Esophagus (tissue), 2 donors: ENCODE measurements around the gene TMEM178B. TPM values are rescaled to one million over a fixed set of nuclear protein-coding genes. Genes with fewer than 3 reads are reported as not detected.
"Not testable (repeated sequence)": the region's sequence is repeated elsewhere in the genome, so short reads cannot be mapped to it uniquely, and the experiment has no call there.

ENCODE experiments used
- H3K27ac ChIP-seq, 2 donors: one replicate each; pipeline ENCODE4 v1.5.1; 2013; ENCODE audit warnings: low read depth in 2 of 2, mild to moderate bottlenecking in 2 of 2, inconsistent platforms in 1 of 2, low read length in 1 of 2, moderate library complexity in 1 of 2
- H3K27me3 ChIP-seq, 2 donors: one replicate each; pipeline ENCODE4 v1.6.1; 2013; ENCODE audit warnings: low read length in 2 of 2, control low read depth in 1 of 2, mild to moderate bottlenecking in 1 of 2; ENCODE audit not compliant: insufficient read depth in 2 of 2, control insufficient read depth in 1 of 2
- H3K36me3 ChIP-seq, 2 donors: one replicate each; pipeline ENCODE4 v1.6.1; 2013; ENCODE audit warnings: low read length in 1 of 2; ENCODE audit not compliant: control insufficient read depth in 2 of 2, insufficient read depth in 2 of 2
- H3K4me1 ChIP-seq, 2 donors: one replicate each; pipeline ENCODE4 v1.6.1; 2013; ENCODE audit warnings: low read length in 1 of 2; ENCODE audit not compliant: control insufficient read depth in 2 of 2, insufficient read depth in 2 of 2
- H3K4me3 ChIP-seq, 2 donors: one replicate each; pipeline ENCODE4 v1.5.1; 2013; ENCODE audit warnings: low read length in 2 of 2, mild to moderate bottlenecking in 2 of 2, low read depth in 1 of 2, moderate library complexity in 1 of 2
- H3K9me3 ChIP-seq, 2 donors: one replicate each; pipeline ENCODE4 v1.6.1; 2013; ENCODE audit warnings: mild to moderate bottlenecking in 2 of 2, low read depth in 1 of 2, low read length in 1 of 2, moderate library complexity in 1 of 2; ENCODE audit not compliant: control insufficient read depth in 2 of 2, insufficient read depth in 1 of 2
- WGBS, 2 donors: extraction: QIAGEN DNeasy Blood & Tissue Kit; methylation state at CpG; one replicate each; pipeline ENCODE4 v1.1.7; 2013; 5-methylcytosine and 5-hydroxymethylcytosine counted together
- polyA plus RNA-seq, 2 donors: library from polyadenylated mRNA; stranded (reverse); fragments of 200-250 nt; gene quantifications; one replicate each; pipeline ENCODE4 v1.2.3, GENCODE V29; 2013
- donor health status: healthy with polysubstance abuse.
- donor health status: Bipolar disorder and iron deficiency.

Gene TMEM178B
- polyA plus RNA-seq, 2 donors = 0.21 to 0.26 TPM

GRCh38 chr7:141167381-141167964 lies 93.6 kb downstream of the TMEM178B start:
- no peaks in the 10 kb centered on the region for H3K9me3 ChIP-seq
- no peak overlapping the region for H3K27ac ChIP-seq
- H3K36me3 ChIP-seq = no peaks in the 10 kb centered on the region
- no peak overlapping the region for H3K4me3 ChIP-seq
- H3K4me1 ChIP-seq = no peaks in the 10 kb centered on the region
- 83 to 84% methylated on average over 11 of the region's 11 CpGs for WGBS, 2 donors
- H3K27me3 ChIP-seq = no peaks in the 10 kb centered on the region

- not testable (repeated sequence) for H3K27me3 ChIP-seq, H3K9me3 ChIP-seq, H3K27ac ChIP-seq, H3K4me3 ChIP-seq, H3K36me3 ChIP-seq, H3K4me1 ChIP-seq
- 90 to 92% methylated on average over 2 of the region's 2 CpGs for WGBS, 2 donors
Measured at GRCh38 chr7:141169157-141169556, 95.3 kb downstream of the TMEM178B start.

- not testable (repeated sequence) for H3K4me1 ChIP-seq, H3K9me3 ChIP-seq, H3K27me3 ChIP-seq, H3K27ac ChIP-seq, H3K4me3 ChIP-seq, H3K36me3 ChIP-seq
- WGBS, 2 donors = 59 to 80% methylated on average over 1 of the region's 1 CpG
Measured at GRCh38 chr7:141175728-141176127, 101.9 kb downstream of the TMEM178B start.

DNA sequence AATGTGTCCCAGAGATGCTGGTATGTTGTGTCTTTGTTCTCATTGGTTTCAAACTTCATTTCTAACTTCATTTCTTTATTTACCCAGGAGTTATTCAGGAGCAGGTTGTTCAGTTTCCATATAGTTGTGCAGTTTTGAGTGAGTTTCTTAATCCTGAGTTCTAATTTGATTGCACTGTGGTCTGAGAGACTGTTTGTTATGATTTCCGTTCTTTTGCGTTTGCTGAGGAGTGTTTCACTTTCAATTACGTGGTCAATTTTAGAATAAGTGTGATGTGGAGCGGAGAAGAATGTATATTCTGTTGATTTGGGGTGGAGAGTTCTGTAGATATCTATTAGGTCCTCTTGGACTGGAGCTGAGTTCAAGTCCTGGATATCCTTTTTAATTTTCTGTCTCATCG lies 103.3 kb downstream of the TMEM178B start:
- not testable (repeated sequence) for H3K36me3 ChIP-seq, H3K27me3 ChIP-seq, H3K27ac ChIP-seq, H3K9me3 ChIP-seq, H3K4me1 ChIP-seq, H3K4me3 ChIP-seq
- WGBS, 2 donors = 87 to 89% methylated on average over 5 of the region's 5 CpGs

- Histone ChIP-seq H3K9me3 (no peaks in the 10 kb centered on the region), H3K27ac (no peak overlapping the region), H3K4me3 (no peak overlapping the region), H3K27me3 (peaks cover 0 to 2% of the 10 kb centered on the region in 2 donors), H3K4me1 (no peaks in the 10 kb centered on the region), H3K36me3 (no peaks in the 10 kb centered on the region)
- WGBS, 2 donors = 91 to 94% methylated on average over 8 of the region's 8 CpGs
Measured at GRCh38 chr7:141178486-141179135, 104.7 kb downstream of the TMEM178B start.

GRCh38 chr7:141181812-141182211 lies 107.9 kb downstream of the TMEM178B start:
- Histone ChIP-seq H3K27ac (no peak overlapping the region), H3K36me3 (no peaks in the 10 kb centered on the region), H3K9me3 (no peaks in the 10 kb centered on the region), H3K4me3 (no peak overlapping the region), H3K27me3 (peaks cover 0 to 2% of the 10 kb centered on the region in 2 donors), H3K4me1 (no peaks in the 10 kb centered on the region)
- WGBS, 2 donors = 94 to 96% methylated on average over 4 of the region's 4 CpGs

DNA sequence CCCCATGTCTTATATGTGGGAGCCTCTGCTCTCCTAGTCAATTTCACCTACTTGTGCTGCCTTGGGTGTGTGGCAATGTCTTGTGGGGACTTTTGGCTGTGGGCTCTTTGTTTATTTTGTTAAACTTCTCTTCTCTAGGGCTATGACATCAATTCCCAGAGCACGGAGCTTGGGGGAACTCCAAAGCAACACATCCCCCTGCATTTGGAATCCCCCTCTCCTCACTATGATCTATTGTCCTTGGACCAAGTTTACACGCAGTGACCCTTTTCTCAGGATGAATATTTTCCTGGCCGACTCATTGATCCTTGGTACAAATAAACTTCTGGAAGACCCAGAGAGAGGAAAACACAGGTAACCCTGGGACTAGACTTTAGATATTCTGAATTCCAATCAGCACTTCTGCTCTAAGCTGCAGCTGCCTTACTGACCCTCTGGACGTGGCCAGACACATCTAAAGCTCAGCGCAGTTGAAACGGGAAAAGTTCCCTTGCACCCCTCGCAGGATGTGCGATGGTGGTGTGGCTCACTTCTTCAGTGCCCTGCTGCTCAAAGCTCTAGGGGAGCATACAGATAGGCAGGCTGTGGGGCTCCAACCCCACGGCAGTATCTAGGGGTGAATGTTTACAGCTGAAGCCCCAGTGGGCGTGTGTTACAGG lies 110.8 kb downstream of the TMEM178B start:
- H3K4me1 ChIP-seq = no peaks in the 10 kb centered on the region
- no peak overlapping the region for H3K4me3 ChIP-seq
- H3K27ac ChIP-seq = no peak overlapping the region
- WGBS, 2 donors = 71 to 72% methylated on average over 10 of the region's 10 CpGs
- H3K27me3 ChIP-seq = no peaks in the 10 kb centered on the region
- no peaks in the 10 kb centered on the region for H3K36me3 ChIP-seq
- no peaks in the 10 kb centered on the region for H3K9me3 ChIP-seq

DNA sequence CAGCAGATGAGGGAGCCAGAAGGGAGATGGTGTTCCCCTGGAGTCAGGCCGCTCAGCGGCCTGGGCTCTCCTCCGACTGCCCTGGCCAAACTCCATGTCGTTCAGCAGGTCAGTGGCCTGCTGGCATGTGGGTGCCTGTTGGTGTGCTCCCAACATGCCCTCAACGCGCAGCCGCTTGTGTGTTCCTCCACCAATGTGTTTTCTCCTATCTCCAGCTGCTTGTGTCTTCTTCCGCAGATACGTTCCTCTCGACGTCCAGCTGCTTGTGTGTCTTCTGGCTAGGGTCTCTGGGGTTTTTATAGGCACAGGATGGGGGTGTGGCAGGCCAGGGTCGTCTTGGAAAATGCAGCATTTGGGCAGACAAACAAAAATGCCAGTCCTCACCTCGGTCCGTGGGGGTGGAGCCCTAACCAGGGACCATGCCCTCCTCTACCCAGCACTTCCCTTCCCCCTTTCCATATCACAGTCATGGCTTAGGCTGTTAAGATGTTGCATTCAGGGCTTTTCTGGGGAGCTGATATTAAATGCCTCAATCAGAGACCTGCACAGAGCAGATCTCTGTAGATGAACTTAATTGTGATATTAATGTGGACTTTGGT lies 111.6 kb downstream of the TMEM178B start:
- H3K27me3 ChIP-seq = no peaks in the 10 kb centered on the region
- H3K36me3 ChIP-seq = no peaks in the 10 kb centered on the region
- no peaks in the 10 kb centered on the region for H3K9me3 ChIP-seq
- no peaks in the 10 kb centered on the region for H3K4me1 ChIP-seq
- no peak overlapping the region for H3K27ac ChIP-seq
- no peak overlapping the region for H3K4me3 ChIP-seq
- 79 to 85% methylated on average over 14 of the region's 14 CpGs for WGBS, 2 donors

DNA sequence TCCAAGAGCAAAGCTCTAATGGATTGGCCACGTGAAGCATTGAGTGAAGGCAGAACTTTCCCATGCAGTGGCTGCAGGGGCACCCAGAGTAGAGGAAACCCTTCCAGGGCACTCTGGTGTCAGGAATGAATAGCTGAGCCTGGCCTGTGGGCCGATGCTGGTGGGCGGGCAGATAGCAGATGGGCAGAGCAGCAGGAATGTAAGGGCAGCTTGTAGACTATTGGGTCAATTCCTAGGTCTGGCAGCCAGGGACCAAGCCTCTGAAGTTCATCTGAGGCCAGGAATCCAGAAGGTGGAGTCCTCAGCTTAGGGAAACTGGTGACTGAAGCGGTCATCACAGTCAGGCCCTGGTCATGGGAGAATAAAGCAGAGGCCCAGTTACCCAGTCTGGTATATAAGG lies 115.4 kb downstream of the TMEM178B start:
- 81 to 83% methylated on average over 4 of the region's 4 CpGs for WGBS, 2 donors

More for the DNA sequence above, 115.4 kb downstream of the TMEM178B start:
- Histone ChIP-seq H3K9me3 (no peaks in the 10 kb centered on the region), H3K27me3 (no peaks in the 10 kb centered on the region), H3K36me3 (no peaks in the 10 kb centered on the region), H3K27ac (no peak overlapping the region), H3K4me1 (no peaks in the 10 kb centered on the region), H3K4me3 (no peak overlapping the region)
